ENCODE measurements around the gene NOP56. TPM values are rescaled to one million over a fixed set of nuclear protein-coding genes. Genes with fewer than 3 reads are reported as not detected.

The NOP56 gene
- total RNA-seq, 1 donor from 2014 or later, result 288 TPM

DNA sequence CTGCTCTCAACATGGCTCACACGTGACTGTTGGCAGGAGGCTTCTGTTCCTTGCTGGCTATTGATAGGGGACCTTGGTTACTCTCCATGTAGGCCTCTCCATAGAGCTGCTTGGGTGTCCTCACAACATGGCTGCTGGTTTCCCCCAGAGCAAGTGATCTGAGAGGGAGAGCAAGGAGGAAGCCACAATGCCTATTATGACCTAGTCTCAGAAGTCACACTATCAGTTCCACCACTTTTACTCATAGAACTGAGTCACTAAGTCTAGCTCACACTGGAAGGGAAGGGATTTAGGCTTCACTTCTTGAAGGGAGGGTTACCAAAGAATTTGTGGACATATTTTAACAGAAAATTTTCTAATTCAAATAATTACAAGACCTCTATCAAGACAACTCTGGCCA is 8.7 kb upstream of the NOP56 start:
- Histone ChIP-seq H3K36me3 (ENCODE audit: control insufficient read depth, insufficient read depth, low read length) (peaks cover 4% of the 10 kb centered on the region), H3K4me3 (ENCODE audit: low read depth, low read length) (no peak overlapping the region), H3K27me3 (ENCODE audit: control insufficient read depth, insufficient read depth, low read length) (no peaks in the 10 kb centered on the region)
- peak; percentile 28 for FAIRE-seq
- no peak for DNase-seq (ENCODE audit: low read depth)
- no peak for TF ChIP-seq CTCF (IDR thresholded peaks at IDR 0.05; ENCODE audit: insufficient read depth, low read length, severe bottlenecking)

GRCh38 chr20:2652724-2653555 is 508 bp downstream of the NOP56 start:
- peak overlapping the region; percentile 52 for H3K4me3 ChIP-seq (ENCODE audit: low read depth, low read length)
- no peak for FAIRE-seq
- peaks cover 33% of the 10 kb centered on the region for H3K36me3 ChIP-seq (ENCODE audit: control insufficient read depth, insufficient read depth, low read length)
- DNase-seq (ENCODE audit: low read depth), result peak; percentile 8
- H3K27me3 ChIP-seq (ENCODE audit: control insufficient read depth, insufficient read depth, low read length), result no peaks in the 10 kb centered on the region
- TF ChIP-seq CTCF (IDR thresholded peaks at IDR 0.05; ENCODE audit: insufficient read depth, low read length, severe bottlenecking), result no peak

GRCh38 chr20:2653556-2654383 is 1.3 kb downstream of the NOP56 start:
- FAIRE-seq, result no peak
- H3K36me3 ChIP-seq (ENCODE audit: control insufficient read depth, insufficient read depth, low read length), result peaks cover 34% of the 10 kb centered on the region
- TF ChIP-seq CTCF (IDR thresholded peaks at IDR 0.05; ENCODE audit: insufficient read depth, low read length, severe bottlenecking), result no peak
- H3K4me3 ChIP-seq (ENCODE audit: low read depth, low read length), result peak overlapping the region; percentile 52
- no peaks in the 10 kb centered on the region for H3K27me3 ChIP-seq (ENCODE audit: control insufficient read depth, insufficient read depth, low read length)
- DNase-seq (ENCODE audit: low read depth), result no peak

DNA sequence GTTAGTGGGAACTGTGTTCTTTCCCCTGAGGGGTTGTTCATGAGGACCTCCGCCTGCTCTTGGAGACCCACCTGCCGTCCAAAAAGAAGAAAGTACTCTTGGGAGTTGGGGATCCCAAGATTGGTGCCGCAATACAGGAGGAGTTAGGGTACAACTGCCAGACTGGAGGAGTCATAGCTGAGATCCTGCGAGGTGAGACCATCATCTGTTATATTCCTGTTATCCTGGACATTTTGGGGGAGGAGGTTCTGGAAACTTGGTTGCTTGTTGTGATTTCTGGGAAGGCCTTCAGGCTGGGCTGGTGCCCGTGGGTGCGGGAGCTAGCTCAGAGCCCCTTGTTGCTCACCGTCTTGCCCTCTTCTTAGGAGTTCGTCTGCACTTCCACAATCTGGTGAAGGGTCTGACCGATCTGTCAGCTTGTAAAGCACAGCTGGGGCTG is 2.0 kb downstream of the NOP56 start:
- no peak for FAIRE-seq
- no peak overlapping the region for H3K4me3 ChIP-seq (ENCODE audit: low read depth, low read length)
- TF ChIP-seq CTCF (IDR thresholded peaks at IDR 0.05; ENCODE audit: insufficient read depth, low read length, severe bottlenecking), result no peak
- DNase-seq (ENCODE audit: low read depth), result no peak
- H3K36me3 ChIP-seq (ENCODE audit: control insufficient read depth, insufficient read depth, low read length), result peaks cover 36% of the 10 kb centered on the region
- no peaks in the 10 kb centered on the region for H3K27me3 ChIP-seq (ENCODE audit: control insufficient read depth, insufficient read depth, low read length)

- no peak for TF ChIP-seq CTCF (IDR thresholded peaks at IDR 0.05; ENCODE audit: insufficient read depth, low read length, severe bottlenecking)
- DNase-seq (ENCODE audit: low read depth) (no peak), FAIRE-seq (no peak)
- no peaks in the 10 kb centered on the region for H3K27me3 ChIP-seq (ENCODE audit: control insufficient read depth, insufficient read depth, low read length)
- H3K4me3 ChIP-seq (ENCODE audit: low read depth, low read length), result no peak overlapping the region
- peaks cover 36% of the 10 kb centered on the region for H3K36me3 ChIP-seq (ENCODE audit: control insufficient read depth, insufficient read depth, low read length)
Measured at GRCh38 chr20:2654831-2655230, 2.4 kb downstream of the NOP56 start.
